Sigmoid colon (tissue), 4 donors: ENCODE measurements around the gene C6orf89.

Source experiments
- CTCF ChIP-seq, 4 experiments: fragments of 450-650 bp in 3 of 4; fragments of 200-600 bp in 1 of 4; IDR thresholded peaks; one replicate each; pipeline ENCODE4 v1.5.1; 2016 to 2019; ENCODE audit warnings: antibody characterized with exemption in 4 of 4, mild to moderate bottlenecking in 3 of 4, moderate library complexity in 2 of 4
- EP300 ChIP-seq, 4 donors: sonication (generic); formaldehyde crosslinking; IDR thresholded peaks; one replicate each; pipeline ENCODE4 v1.6.1; 2017; ENCODE audit warnings: antibody characterized with exemption in 4 of 4
- POLR2A ChIP-seq, 2 donors: fragments of 450-650 bp; IDR thresholded peaks; one replicate each; pipeline ENCODE4 v1.6.1; 2016; ENCODE audit warnings: antibody characterized with exemption in 2 of 2, mild to moderate bottlenecking in 2 of 2, moderate library complexity in 2 of 2
- POLR2AphosphoS5 ChIP-seq, 4 donors: sonication (generic); formaldehyde crosslinking; IDR thresholded peaks; one replicate each; pipeline ENCODE4 v1.6.1; 2017; ENCODE audit warnings: antibody characterized with exemption in 4 of 4

DNA sequence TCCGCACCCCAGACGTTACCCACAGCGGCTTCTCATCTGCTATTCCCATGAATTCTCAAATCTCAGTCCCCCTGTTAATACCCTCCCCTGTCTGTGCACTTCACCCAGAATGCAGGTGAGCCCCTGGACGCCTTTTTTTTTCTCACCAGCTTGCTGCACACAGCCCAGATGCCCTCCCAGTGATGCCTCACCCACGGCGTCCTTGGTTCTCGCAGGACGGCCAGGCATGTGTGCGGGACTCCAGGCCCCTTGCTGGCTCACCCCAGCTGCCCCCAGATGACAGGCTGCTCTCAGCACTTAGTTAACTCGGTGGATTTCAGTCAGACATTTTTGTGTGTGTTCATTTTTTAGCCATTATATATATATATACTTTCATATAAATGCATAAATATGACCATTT, 43.4 kb downstream of the C6orf89 start:
- TF ChIP-seq CTCF (IDR thresholded peaks at IDR 0.05) (no peak), POLR2A (IDR thresholded peaks at IDR 0.05) (no peak), POLR2AphosphoS5 (IDR thresholded peaks at IDR 0.05) (no peak), EP300 (IDR thresholded peaks at IDR 0.05) (no peak)
